ENCODE results near the gene SAXO1. TPM values are rescaled to one million over a fixed set of nuclear protein-coding genes. Genes with fewer than 3 reads are reported as not detected.

Gene SAXO1
- polyA plus RNA-seq, 1 donor from 2014 or later: not detected

- H3K9me3 ChIP-seq (ENCODE audit: low read length): no peaks in the 10 kb centered on the region
- no peaks in the 10 kb centered on the region for H3F3A ChIP-seq (ENCODE audit: insufficient read depth, low read length, poor library complexity, severe bottlenecking)
- peak within 1 kb of the TSS; percentile 86 for H2AFZ ChIP-seq (ENCODE audit: low read depth, low read length)
- no peaks in the 10 kb centered on the region for H4K20me1 ChIP-seq (ENCODE audit: insufficient read depth)
- H3K27me3 ChIP-seq (ENCODE audit: insufficient read depth, low read depth, low read length): no peaks in the 10 kb centered on the region
- peaks cover 33% of the 10 kb centered on the region for H3K79me2 ChIP-seq (replicated peaks; ENCODE audit: insufficient read depth, low read length)
- H3K9me2 ChIP-seq (ENCODE audit: insufficient read depth, low read length): no peaks in the 10 kb centered on the region
- H3K9ac ChIP-seq (ENCODE audit: low read length): peak within 1 kb of the TSS; percentile 97
- TF ChIP-seq CTCF (IDR thresholded peaks at IDR 0.05; ENCODE audit: poor library complexity, severe bottlenecking): peak; percentile 99
- TF ChIP-seq SMC3 (conservative IDR thresholded peaks at IDR 0.05; ENCODE audit: poor library complexity): peak; percentile 89
- TF ChIP-seq MXI1 (conservative IDR thresholded peaks at IDR 0.05; ENCODE audit: poor library complexity, severe bottlenecking): peak; percentile 73
- no peak for TF ChIP-seq EZH2 (IDR thresholded peaks at IDR 0.05; ENCODE audit: borderline replicate concordance, insufficient read depth, low read length, poor library complexity, severe bottlenecking)
- TF ChIP-seq TAF1 (IDR thresholded peaks at IDR 0.05; ENCODE audit: low read depth): peak; percentile 89
- TF ChIP-seq REST (IDR thresholded peaks at IDR 0.05; ENCODE audit: borderline replicate concordance): no peak
- TF ChIP-seq RAD21 (conservative IDR thresholded peaks at IDR 0.05): peak; percentile 76
- peak; percentile 95 for TF ChIP-seq POLR2AphosphoS5 (IDR thresholded peaks at IDR 0.05)
- TF ChIP-seq EP300 (conservative IDR thresholded peaks at IDR 0.05; ENCODE audit: poor library complexity, severe bottlenecking): peak; percentile 69
- H3K4me3 ChIP-seq (ENCODE audit: low read length): peak within 1 kb of the TSS; percentile 94
- peak within 1 kb of the TSS; percentile 94 for H3K27ac ChIP-seq (ENCODE audit: low read length)
- peak within 1 kb of the TSS; percentile 85 for H3K4me2 ChIP-seq (ENCODE audit: low read length)
- H3K36me3 ChIP-seq (ENCODE audit: insufficient read depth, low read length): peaks cover 6% of the 10 kb centered on the region
Observed at GRCh38 chr9:19048966-19049916, 16.2 kb upstream of the SAXO1 start, which contains the start of gene RRAGA. Gene RRAGA (plus strand): TSS chr9:19049427. CDS start chr9:19049660, 233 bp downstream.

GRCh38 chr9:19036611-19037010 is 3.6 kb upstream of the SAXO1 start:
- Histone ChIP-seq H4K20me1 (ENCODE audit: insufficient read depth) (no peaks in the 10 kb centered on the region), H3K9me3 (ENCODE audit: low read length) (no peaks in the 10 kb centered on the region), H3K9me2 (ENCODE audit: insufficient read depth, low read length) (no peaks in the 10 kb centered on the region), H3K36me3 (ENCODE audit: insufficient read depth, low read length) (no peaks in the 10 kb centered on the region), H3F3A (ENCODE audit: insufficient read depth, low read length, poor library complexity, severe bottlenecking) (no peaks in the 10 kb centered on the region), H3K4me3 (ENCODE audit: low read length) (no peak overlapping the region), H3K9ac (ENCODE audit: low read length) (no peak overlapping the region), H3K4me2 (ENCODE audit: low read length) (no peak overlapping the region), H3K27me3 (ENCODE audit: insufficient read depth, low read depth, low read length) (no peaks in the 10 kb centered on the region), H2AFZ (ENCODE audit: low read depth, low read length) (no peak overlapping the region), H3K27ac (ENCODE audit: low read length) (no peak overlapping the region), H3K79me2 (replicated peaks; ENCODE audit: insufficient read depth, low read length) (no peaks in the 10 kb centered on the region)
- TF ChIP-seq POLR2AphosphoS5 (IDR thresholded peaks at IDR 0.05): no peak
- no peak for TF ChIP-seq REST (IDR thresholded peaks at IDR 0.05; ENCODE audit: borderline replicate concordance)
- no peak for TF ChIP-seq TAF1 (IDR thresholded peaks at IDR 0.05; ENCODE audit: low read depth)
- TF ChIP-seq RAD21 (conservative IDR thresholded peaks at IDR 0.05): no peak
- no peak for TF ChIP-seq SMC3 (conservative IDR thresholded peaks at IDR 0.05; ENCODE audit: poor library complexity)
- TF ChIP-seq CTCF (IDR thresholded peaks at IDR 0.05; ENCODE audit: poor library complexity, severe bottlenecking): no peak
- no peak for TF ChIP-seq EZH2 (IDR thresholded peaks at IDR 0.05; ENCODE audit: borderline replicate concordance, insufficient read depth, low read length, poor library complexity, severe bottlenecking)
- no peak for TF ChIP-seq MXI1 (conservative IDR thresholded peaks at IDR 0.05; ENCODE audit: poor library complexity, severe bottlenecking)
- no peak for TF ChIP-seq EP300 (conservative IDR thresholded peaks at IDR 0.05; ENCODE audit: poor library complexity, severe bottlenecking)

Measured in neural cell (in vitro differentiated cells).